ENCODE results near the gene UBR3.
"Not testable (repeated sequence)": the region's sequence is repeated elsewhere in the genome, so short reads cannot be mapped to it uniquely, and the experiment has no call there.

Gene UBR3

DNA sequence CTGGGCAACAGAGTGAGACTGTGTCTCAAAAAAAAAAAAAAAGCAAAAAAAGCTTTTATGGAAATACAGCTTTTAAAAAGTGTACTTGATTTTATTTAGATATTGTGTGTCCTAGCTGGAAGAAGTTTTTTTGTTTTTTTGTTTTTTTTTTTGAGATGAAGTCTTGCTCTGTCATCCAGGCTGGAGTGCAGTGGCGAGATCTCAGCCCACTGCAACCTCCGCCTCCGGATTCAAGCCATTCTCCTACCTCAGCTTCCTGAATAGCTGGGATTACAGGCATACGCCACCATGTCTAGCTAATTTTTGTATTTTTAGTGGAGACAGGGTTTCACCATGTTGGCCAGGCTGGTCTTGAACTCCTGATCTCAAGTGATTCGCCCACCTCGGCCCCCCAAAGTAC lies 39.0 kb downstream of the UBR3 start:
- H3K27ac ChIP-seq (ENCODE audit: insufficient read depth, low read depth, low read length, poor library complexity, severe bottlenecking); H3K4me1 ChIP-seq (ENCODE audit: control insufficient read depth, insufficient read depth, low read length); H3K27me3 ChIP-seq (ENCODE audit: control insufficient read depth, insufficient read depth, low read length, poor library complexity, severe bottlenecking); H3K9me3 ChIP-seq (ENCODE audit: control insufficient read depth, low read length); H3K36me3 ChIP-seq (ENCODE audit: control insufficient read depth, insufficient read depth, low read length); H3K4me3 ChIP-seq (ENCODE audit: insufficient read depth, low read depth, low read length): not testable (repeated sequence)
- 91 to 95% methylated on average over 6 of the region's 6 CpGs for whole genome bisulfite sequencing, 2 experiments

DNA sequence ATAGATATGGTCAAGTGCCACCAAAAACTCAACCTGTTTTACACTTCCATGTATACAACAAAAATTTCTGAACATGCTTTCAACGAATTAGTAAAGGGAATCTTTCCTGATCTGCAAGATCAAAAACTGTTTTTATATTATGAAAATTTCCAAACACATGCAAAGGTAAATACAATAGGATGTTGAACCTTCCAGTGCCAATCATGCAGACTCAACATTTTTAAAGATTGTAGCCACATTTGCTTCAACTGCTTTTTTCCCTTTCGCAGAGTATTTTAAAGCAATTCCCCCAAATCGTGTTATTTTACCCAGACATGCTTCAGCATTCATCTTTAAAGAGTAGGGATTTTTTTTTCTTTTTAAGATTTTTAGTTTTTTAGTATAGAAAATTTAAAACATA lies 40.3 kb downstream of the UBR3 start:
- H3K4me1 ChIP-seq (ENCODE audit: control insufficient read depth, insufficient read depth, low read length), result no peaks in the 10 kb centered on the region

DNA sequence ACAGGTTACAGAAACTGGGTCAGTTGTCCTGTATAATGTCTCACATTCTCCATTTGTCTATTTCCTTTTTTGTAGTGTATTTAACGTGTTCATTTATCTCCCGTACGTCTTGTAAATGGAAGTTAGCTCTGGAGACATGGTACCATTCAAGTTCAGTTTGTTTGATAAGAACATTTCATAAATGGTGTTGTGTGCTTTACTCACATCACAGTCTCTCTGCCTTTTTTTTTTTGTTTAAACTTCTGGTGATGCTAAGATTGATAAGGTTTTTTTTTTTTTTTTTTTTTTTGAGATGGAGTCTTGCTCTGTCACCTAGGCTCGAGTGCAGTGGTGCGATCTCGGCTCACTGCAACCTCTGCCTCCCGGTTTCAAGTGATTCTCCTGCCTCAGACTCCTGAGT lies 41.7 kb downstream of the UBR3 start:
- no peak overlapping the region for H3K4me3 ChIP-seq (ENCODE audit: insufficient read depth, low read depth, low read length)
- H3K36me3 ChIP-seq (ENCODE audit: control insufficient read depth, insufficient read depth, low read length), result no peaks in the 10 kb centered on the region
- H3K9me3 ChIP-seq (ENCODE audit: control insufficient read depth, low read length), result no peaks in the 10 kb centered on the region
- no peak overlapping the region for H3K27ac ChIP-seq (ENCODE audit: insufficient read depth, low read depth, low read length, poor library complexity, severe bottlenecking)
- no peaks in the 10 kb centered on the region for H3K4me1 ChIP-seq (ENCODE audit: control insufficient read depth, insufficient read depth, low read length)
- WGBS, 2 experiments, result 91 to 93% methylated on average over 7 of the region's 7 CpGs
- no peaks in the 10 kb centered on the region for H3K27me3 ChIP-seq (ENCODE audit: control insufficient read depth, insufficient read depth, low read length, poor library complexity, severe bottlenecking)

More for the DNA sequence above, 40.3 kb downstream of the UBR3 start:
- Histone ChIP-seq H3K4me3 (ENCODE audit: insufficient read depth, low read depth, low read length) (no peak overlapping the region), H3K36me3 (ENCODE audit: control insufficient read depth, insufficient read depth, low read length) (no peaks in the 10 kb centered on the region), H3K27me3 (ENCODE audit: control insufficient read depth, insufficient read depth, low read length, poor library complexity, severe bottlenecking) (no peaks in the 10 kb centered on the region), H3K9me3 (ENCODE audit: control insufficient read depth, low read length) (no peaks in the 10 kb centered on the region), H3K27ac (ENCODE audit: insufficient read depth, low read depth, low read length, poor library complexity, severe bottlenecking) (no peak overlapping the region)
- 90 to 100% methylated on average over 1 to 2 of the region's 3 CpGs for WGBS, 2 experiments

DNA sequence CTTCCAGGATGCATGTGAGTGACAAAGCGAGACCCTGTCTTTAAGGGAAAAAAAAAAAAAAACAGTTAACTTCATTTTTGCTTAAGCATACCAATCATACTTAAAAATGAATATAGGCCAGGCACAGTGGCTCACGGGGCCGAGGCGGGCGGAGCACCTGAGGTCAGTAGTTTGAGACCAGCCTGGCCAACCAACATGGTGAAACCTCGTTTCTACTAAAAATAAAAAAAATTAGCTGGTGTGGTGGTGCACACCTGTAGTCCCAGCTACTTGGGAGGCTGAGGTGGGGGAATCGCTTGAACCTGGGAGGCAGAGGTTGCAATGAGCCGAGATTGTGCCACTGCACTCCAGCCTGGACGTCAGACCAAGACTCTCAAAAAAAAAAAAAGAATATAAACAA lies 44.1 kb downstream of the UBR3 start:
- not testable (repeated sequence) for H3K4me3 ChIP-seq (ENCODE audit: insufficient read depth, low read depth, low read length); H3K4me1 ChIP-seq (ENCODE audit: control insufficient read depth, insufficient read depth, low read length); H3K27ac ChIP-seq (ENCODE audit: insufficient read depth, low read depth, low read length, poor library complexity, severe bottlenecking); H3K36me3 ChIP-seq (ENCODE audit: control insufficient read depth, insufficient read depth, low read length); H3K9me3 ChIP-seq (ENCODE audit: control insufficient read depth, low read length); H3K27me3 ChIP-seq (ENCODE audit: control insufficient read depth, insufficient read depth, low read length, poor library complexity, severe bottlenecking)
- 87 to 93% methylated on average over 8 of the region's 9 CpGs for WGBS, 2 experiments

DNA sequence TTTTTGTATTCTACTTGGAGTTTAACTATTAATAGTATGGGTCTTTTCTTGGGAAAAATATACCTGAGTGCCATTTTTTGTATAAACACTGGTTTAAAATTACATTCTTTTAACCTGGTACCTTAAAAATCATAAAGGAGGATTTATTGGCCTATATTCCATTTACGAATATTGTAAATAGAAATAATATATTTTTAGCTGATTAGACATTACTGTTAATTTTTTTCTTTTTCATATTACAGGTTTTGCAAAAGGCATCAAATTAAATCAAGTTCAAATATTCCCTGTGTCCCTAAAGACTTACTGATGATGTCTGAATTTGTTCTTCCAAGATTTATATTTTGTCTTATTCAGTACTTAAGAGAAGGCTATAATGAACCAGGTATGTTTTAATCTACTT lies 44.7 kb downstream of the UBR3 start:
- Histone ChIP-seq H3K27me3 (ENCODE audit: control insufficient read depth, insufficient read depth, low read length, poor library complexity, severe bottlenecking) (no peaks in the 10 kb centered on the region), H3K4me3 (ENCODE audit: insufficient read depth, low read depth, low read length) (no peak overlapping the region), H3K9me3 (ENCODE audit: control insufficient read depth, low read length) (no peaks in the 10 kb centered on the region), H3K27ac (ENCODE audit: insufficient read depth, low read depth, low read length, poor library complexity, severe bottlenecking) (no peak overlapping the region), H3K36me3 (ENCODE audit: control insufficient read depth, insufficient read depth, low read length) (no peaks in the 10 kb centered on the region), H3K4me1 (ENCODE audit: control insufficient read depth, insufficient read depth, low read length) (no peaks in the 10 kb centered on the region)
- no CpG with 5 or more reads among the region's 1 CpG for WGBS, 2 experiments

DNA sequence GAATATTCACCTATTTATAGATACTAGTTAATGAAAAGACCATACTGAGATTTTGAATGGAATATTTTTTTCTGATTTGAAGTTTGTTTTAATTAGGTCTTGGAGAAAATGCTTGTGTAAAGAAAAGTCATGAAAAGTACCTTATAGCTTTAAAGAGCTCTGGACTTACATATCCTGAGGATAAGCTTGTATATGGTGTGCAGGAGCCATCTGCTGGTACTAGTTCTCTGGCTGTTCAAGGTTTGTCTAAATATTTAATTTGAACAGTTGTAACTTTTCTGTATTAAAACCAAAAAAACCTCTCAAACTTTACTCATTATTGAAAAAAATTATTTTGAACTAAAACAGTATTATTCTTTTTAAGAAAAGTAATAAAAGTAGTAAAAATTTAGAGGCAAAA lies 50.1 kb downstream of the UBR3 start:
- Histone ChIP-seq H3K4me1 (ENCODE audit: control insufficient read depth, insufficient read depth, low read length) (no peaks in the 10 kb centered on the region), H3K27ac (ENCODE audit: insufficient read depth, low read depth, low read length, poor library complexity, severe bottlenecking) (no peak overlapping the region), H3K27me3 (ENCODE audit: control insufficient read depth, insufficient read depth, low read length, poor library complexity, severe bottlenecking) (no peaks in the 10 kb centered on the region), H3K4me3 (ENCODE audit: insufficient read depth, low read depth, low read length) (no peak overlapping the region), H3K9me3 (ENCODE audit: control insufficient read depth, low read length) (no peaks in the 10 kb centered on the region), H3K36me3 (ENCODE audit: control insufficient read depth, insufficient read depth, low read length) (no peaks in the 10 kb centered on the region)

DNA sequence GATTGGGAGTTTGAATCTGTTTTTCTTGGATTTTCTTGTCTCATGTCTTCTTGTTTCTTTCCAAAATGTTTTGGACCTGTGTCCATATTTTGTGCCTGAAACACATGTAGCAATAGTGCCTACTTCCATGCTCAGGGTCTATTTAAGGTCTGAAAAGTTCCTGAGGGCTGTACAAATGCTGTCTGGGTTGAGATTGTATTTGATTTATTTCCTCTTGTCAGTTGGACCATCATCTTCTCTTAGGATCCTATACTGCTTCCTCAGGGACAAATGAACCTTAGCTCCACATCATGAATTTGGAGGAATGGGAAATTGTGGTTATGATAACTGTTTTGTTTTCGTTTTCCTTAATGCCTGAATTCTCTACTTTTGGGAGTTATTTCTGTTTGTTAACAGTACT lies 59.9 kb downstream of the UBR3 start:
- no peak overlapping the region for H3K4me3 ChIP-seq (ENCODE audit: insufficient read depth, low read depth, low read length)
- H3K36me3 ChIP-seq (ENCODE audit: control insufficient read depth, insufficient read depth, low read length), result no peaks in the 10 kb centered on the region
- H3K9me3 ChIP-seq (ENCODE audit: control insufficient read depth, low read length), result no peaks in the 10 kb centered on the region
- H3K27me3 ChIP-seq (ENCODE audit: control insufficient read depth, insufficient read depth, low read length, poor library complexity, severe bottlenecking), result no peaks in the 10 kb centered on the region
- H3K4me1 ChIP-seq (ENCODE audit: control insufficient read depth, insufficient read depth, low read length), result no peaks in the 10 kb centered on the region
- no peak overlapping the region for H3K27ac ChIP-seq (ENCODE audit: insufficient read depth, low read depth, low read length, poor library complexity, severe bottlenecking)
- WGBS, 2 experiments, result 67% methylated on average over 1 of the region's 1 CpG; no CpG with 5 or more reads in 1 of the 2 experiments

DNA sequence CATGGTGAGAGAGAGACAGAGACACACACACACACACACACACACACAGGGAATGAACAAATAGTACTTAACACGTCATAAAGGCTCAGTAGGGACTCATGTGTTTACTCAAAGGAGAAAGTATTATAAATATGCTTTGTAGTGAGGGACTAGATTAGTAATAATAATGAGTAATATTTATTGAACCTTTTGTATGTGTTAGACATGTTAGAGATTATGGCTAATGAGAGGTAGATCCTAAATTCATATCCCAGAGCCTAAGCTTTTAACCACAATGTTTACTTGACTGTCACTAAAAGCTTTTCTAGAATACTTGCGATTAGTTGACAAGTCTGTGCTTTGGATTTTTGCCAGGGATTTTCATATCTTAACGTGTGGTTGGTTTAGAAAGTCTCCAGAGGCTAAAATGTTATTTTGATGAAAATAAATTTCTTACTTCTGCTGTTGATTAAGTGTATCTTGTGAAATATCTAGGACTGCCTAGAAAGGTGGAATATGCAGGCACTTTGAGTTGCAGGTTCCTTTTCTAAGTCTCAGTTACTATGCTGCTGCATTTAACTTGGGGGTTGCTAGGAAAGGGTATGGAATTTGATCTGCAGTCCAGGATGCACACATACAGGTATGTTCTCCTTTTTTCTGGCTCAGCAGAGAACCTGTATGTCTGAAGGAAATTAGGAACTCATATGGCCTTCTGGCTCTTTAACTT lies 64.5 kb downstream of the UBR3 start:
- no peaks in the 10 kb centered on the region for H3K27me3 ChIP-seq (ENCODE audit: control insufficient read depth, insufficient read depth, low read length, poor library complexity, severe bottlenecking)
- H3K4me3 ChIP-seq (ENCODE audit: insufficient read depth, low read depth, low read length), result no peak overlapping the region
- no peaks in the 10 kb centered on the region for H3K36me3 ChIP-seq (ENCODE audit: control insufficient read depth, insufficient read depth, low read length)
- no peak overlapping the region for H3K27ac ChIP-seq (ENCODE audit: insufficient read depth, low read depth, low read length, poor library complexity, severe bottlenecking)
- no peaks in the 10 kb centered on the region for H3K4me1 ChIP-seq (ENCODE audit: control insufficient read depth, insufficient read depth, low read length)
- no peaks in the 10 kb centered on the region for H3K9me3 ChIP-seq (ENCODE audit: control insufficient read depth, low read length)
- WGBS, 2 experiments, result 74 to 81% methylated on average over 3 of the region's 3 CpGs

DNA sequence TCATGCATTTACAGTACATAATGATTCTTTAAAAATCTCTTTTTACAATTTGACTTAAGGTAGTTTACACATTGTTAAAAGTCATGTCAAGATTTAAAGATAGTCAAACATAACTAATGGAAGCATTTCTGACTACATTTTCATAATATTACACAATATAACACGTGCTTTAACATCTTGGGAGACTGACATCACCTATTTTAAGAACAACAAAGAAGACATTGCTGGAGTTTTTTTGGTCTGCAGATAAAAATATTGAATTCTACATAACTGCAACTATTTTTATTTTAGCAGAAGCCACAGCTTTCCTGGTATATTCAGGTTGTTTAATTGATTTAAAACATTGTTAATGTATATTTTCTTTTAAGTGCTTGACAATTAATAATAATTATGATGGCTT lies 65.7 kb downstream of the UBR3 start:
- H3K27ac ChIP-seq (ENCODE audit: insufficient read depth, low read depth, low read length, poor library complexity, severe bottlenecking), result no peak overlapping the region
- H3K4me3 ChIP-seq (ENCODE audit: insufficient read depth, low read depth, low read length), result no peak overlapping the region
- no peaks in the 10 kb centered on the region for H3K27me3 ChIP-seq (ENCODE audit: control insufficient read depth, insufficient read depth, low read length, poor library complexity, severe bottlenecking)
- WGBS, 2 experiments, result 80 to 86% methylated on average over 1 of the region's 1 CpG
- no peaks in the 10 kb centered on the region for H3K4me1 ChIP-seq (ENCODE audit: control insufficient read depth, insufficient read depth, low read length)
- no peaks in the 10 kb centered on the region for H3K36me3 ChIP-seq (ENCODE audit: control insufficient read depth, insufficient read depth, low read length)
- H3K9me3 ChIP-seq (ENCODE audit: control insufficient read depth, low read length), result no peaks in the 10 kb centered on the region

DNA sequence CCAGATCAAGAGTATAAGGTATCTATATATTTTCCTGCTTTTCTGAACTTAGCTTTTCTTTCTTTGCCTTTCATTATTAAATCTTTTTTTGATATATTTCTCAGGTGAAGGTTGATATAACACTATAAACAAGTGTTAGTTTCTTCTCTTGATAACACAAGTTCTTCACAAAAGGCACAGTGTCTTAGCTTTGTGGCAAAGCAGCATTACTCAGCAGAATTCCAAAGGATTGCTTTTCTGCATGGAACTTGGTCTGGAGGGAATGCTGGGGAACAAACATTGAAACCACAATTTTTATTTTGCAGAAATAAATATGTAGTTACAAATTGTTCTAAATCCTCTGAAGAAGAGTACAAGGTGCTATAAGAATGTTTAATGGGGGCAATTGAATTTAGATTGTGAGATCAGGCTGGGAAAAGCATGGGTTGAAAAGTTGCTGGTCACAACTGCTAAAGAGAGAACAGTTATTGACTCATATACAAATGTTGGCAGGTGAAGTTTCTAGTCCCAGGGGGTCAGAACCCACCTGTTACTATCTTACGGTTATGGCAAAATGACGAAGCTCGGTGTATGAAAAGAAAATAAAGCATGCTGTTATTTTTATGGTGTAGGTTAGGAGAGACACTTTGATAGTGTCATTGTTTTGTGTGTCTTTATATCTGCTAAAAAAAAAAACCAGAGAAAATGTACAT lies 68.2 kb downstream of the UBR3 start:
- H3K4me1 ChIP-seq (ENCODE audit: control insufficient read depth, insufficient read depth, low read length), result no peaks in the 10 kb centered on the region
- no peak overlapping the region for H3K4me3 ChIP-seq (ENCODE audit: insufficient read depth, low read depth, low read length)
- H3K27me3 ChIP-seq (ENCODE audit: control insufficient read depth, insufficient read depth, low read length, poor library complexity, severe bottlenecking), result no peaks in the 10 kb centered on the region
- H3K27ac ChIP-seq (ENCODE audit: insufficient read depth, low read depth, low read length, poor library complexity, severe bottlenecking), result no peak overlapping the region
- H3K36me3 ChIP-seq (ENCODE audit: control insufficient read depth, insufficient read depth, low read length), result no peaks in the 10 kb centered on the region
- H3K9me3 ChIP-seq (ENCODE audit: control insufficient read depth, low read length), result no peaks in the 10 kb centered on the region
- 94 to 97% methylated on average over 3 of the region's 3 CpGs for WGBS, 2 experiments

Data from ectodermal cell (in vitro differentiated cells).